Skeletal muscle satellite cell (primary cell): ENCODE results near the gene ALG5.
A peak's percentile ranks its signal among the peaks of the same experiment; 100 is the strongest.

Experiments used
- H3K27me3 ChIP-seq: 2 replicates; pipeline ENCODE4 v1.7.0; 2013; ENCODE audit warnings: low read length; ENCODE audit not compliant: control insufficient read depth, insufficient read depth
- H3K36me3 ChIP-seq: 2 replicates; pipeline ENCODE4 v1.7.0; 2013; ENCODE audit warnings: mild to moderate bottlenecking, control low read depth, low read length; ENCODE audit not compliant: insufficient read depth
- H3K4me1 ChIP-seq: 2 replicates; pipeline ENCODE4 v1.7.0; 2013; ENCODE audit warnings: low read length; ENCODE audit not compliant: control insufficient read depth, insufficient read depth
- H3K4me2 ChIP-seq: 2 replicates; pipeline ENCODE4 v1.7.0; 2013; ENCODE audit warnings: mild to moderate bottlenecking, low read length
- H3K4me3 ChIP-seq: 2 replicates; pipeline ENCODE4 v1.7.0; 2013; ENCODE audit warnings: low read length
- H3K9ac ChIP-seq: 2 replicates; pipeline ENCODE4 v1.7.0; 2013; ENCODE audit warnings: mild to moderate bottlenecking, low read depth, low read length, moderate library complexity
- H3K9me3 ChIP-seq: replicated peaks from 2 replicates; pipeline ENCODE4 v1.7.0; 2013; ENCODE audit warnings: mild to moderate bottlenecking, control low read depth, low read length

ALG5 gene

GRCh38 chr13:36921631-36922301 is 77.4 kb downstream of the ALG5 start:
- Histone ChIP-seq H3K36me3 (no peaks in the 10 kb centered on the region), H3K4me3 (no peak overlapping the region), H3K4me2 (no peak overlapping the region), H3K27me3 (no peaks in the 10 kb centered on the region), H3K9me3 (no peaks in the 10 kb centered on the region), H3K4me1 (peaks cover 13% of the 10 kb centered on the region), H3K9ac (no peak overlapping the region)

GRCh38 chr13:36920616-36921185 is 78.4 kb downstream of the ALG5 start:
- Histone ChIP-seq H3K9me3 (no peaks in the 10 kb centered on the region), H3K9ac (peak overlapping the region; percentile 65), H3K4me3 (peak overlapping the region; percentile 74), H3K27me3 (no peaks in the 10 kb centered on the region), H3K36me3 (no peaks in the 10 kb centered on the region), H3K4me2 (peak overlapping the region; percentile 67), H3K4me1 (peaks cover 13% of the 10 kb centered on the region)

GRCh38 chr13:36919833-36920615 is 79.1 kb downstream of the ALG5 start, which contains the start of gene SMAD9:
SMAD9 (minus strand) TSS chr13:36920238; CDS start chr13:36879689, 40,549 bp downstream.
- Histone ChIP-seq H3K36me3 (no peaks in the 10 kb centered on the region), H3K4me2 (peak within 1 kb of the TSS; percentile 88), H3K9me3 (no peaks in the 10 kb centered on the region), H3K4me1 (peaks cover 13% of the 10 kb centered on the region), H3K4me3 (peak within 1 kb of the TSS; percentile 74), H3K9ac (peak within 1 kb of the TSS; percentile 66), H3K27me3 (no peaks in the 10 kb centered on the region)

- Histone ChIP-seq H3K27me3 (no peaks in the 10 kb centered on the region), H3K36me3 (no peaks in the 10 kb centered on the region), H3K4me3 (peak overlapping the region; percentile 74), H3K9me3 (no peaks in the 10 kb centered on the region), H3K9ac (peak overlapping the region; percentile 66), H3K4me2 (peak overlapping the region; percentile 88), H3K4me1 (peaks cover 13% of the 10 kb centered on the region)
Measured at GRCh38 chr13:36919171-36919832, 79.8 kb downstream of the ALG5 start.

GRCh38 chr13:36918246-36919131 is 80.7 kb downstream of the ALG5 start:
- Histone ChIP-seq H3K9ac (peak overlapping the region; percentile 66), H3K36me3 (no peaks in the 10 kb centered on the region), H3K27me3 (no peaks in the 10 kb centered on the region), H3K4me3 (peak overlapping the region; percentile 74), H3K4me2 (peak overlapping the region; percentile 88), H3K4me1 (peaks cover 13% of the 10 kb centered on the region), H3K9me3 (no peaks in the 10 kb centered on the region)

- Histone ChIP-seq H3K4me1 (peaks cover 16% of the 10 kb centered on the region), H3K36me3 (no peaks in the 10 kb centered on the region), H3K9ac (no peak overlapping the region), H3K27me3 (no peaks in the 10 kb centered on the region), H3K4me3 (no peak overlapping the region), H3K9me3 (no peaks in the 10 kb centered on the region), H3K4me2 (peak overlapping the region; percentile 88)
Measured at GRCh38 chr13:36917311-36917710, 81.8 kb downstream of the ALG5 start.

- Histone ChIP-seq H3K4me3 (no peak overlapping the region), H3K4me2 (no peak overlapping the region), H3K27me3 (no peaks in the 10 kb centered on the region), H3K9me3 (no peaks in the 10 kb centered on the region), H3K4me1 (peaks cover 16% of the 10 kb centered on the region), H3K36me3 (no peaks in the 10 kb centered on the region), H3K9ac (no peak overlapping the region)
Measured at GRCh38 chr13:36915896-36916640, 83.1 kb downstream of the ALG5 start.

GRCh38 chr13:36915106-36915505 is 84.0 kb downstream of the ALG5 start:
- Histone ChIP-seq H3K4me1 (peaks cover 16% of the 10 kb centered on the region), H3K27me3 (no peaks in the 10 kb centered on the region), H3K36me3 (no peaks in the 10 kb centered on the region), H3K9me3 (no peaks in the 10 kb centered on the region), H3K4me2 (no peak overlapping the region), H3K4me3 (no peak overlapping the region), H3K9ac (no peak overlapping the region)

- H3K9ac ChIP-seq: no peak overlapping the region
- no peaks in the 10 kb centered on the region for H3K36me3 ChIP-seq
- no peaks in the 10 kb centered on the region for H3K9me3 ChIP-seq
- no peak overlapping the region for H3K4me2 ChIP-seq
- no peak overlapping the region for H3K4me3 ChIP-seq
- H3K27me3 ChIP-seq: no peaks in the 10 kb centered on the region
- H3K4me1 ChIP-seq: peaks cover 16% of the 10 kb centered on the region
Measured at GRCh38 chr13:36914648-36915047, 84.5 kb downstream of the ALG5 start.

- H3K4me1 ChIP-seq: peaks cover 15% of the 10 kb centered on the region
- H3K4me2 ChIP-seq: no peak overlapping the region
- no peaks in the 10 kb centered on the region for H3K9me3 ChIP-seq
- no peak overlapping the region for H3K9ac ChIP-seq
- no peaks in the 10 kb centered on the region for H3K36me3 ChIP-seq
- no peaks in the 10 kb centered on the region for H3K27me3 ChIP-seq
- H3K4me3 ChIP-seq: no peak overlapping the region
Measured at GRCh38 chr13:36913463-36913862, 85.7 kb downstream of the ALG5 start.
